Activated naive CD4-positive, alpha-beta T cell treated with anti-CD3 and anti-CD28 coated beads, Interleukin-2, amount 50 U/mL, for 16 hours (primary cell): ENCODE results near the gene CXXC5.

ENCODE experiments used
- DNase-seq: peaks from one replicate; pipeline ENCODE4 v3.0.0-alpha.2; 2020

Gene CXXC5

GRCh38 chr5:139683295-139684271 is 35.4 kb downstream of the CXXC5 start:
- no peak for DNase-seq

GRCh38 chr5:139684350-139684880 is 36.3 kb downstream of the CXXC5 start:
- DNase-seq: no peak

- no peak for DNase-seq
These were observed 37.0 kb downstream of the CXXC5 start for GRCh38 chr5:139684881-139685749.

- DNase-seq: no peak
These were observed 37.7 kb downstream of the CXXC5 start for GRCh38 chr5:139685886-139686285.

- DNase-seq: no peak
These were observed 38.2 kb downstream of the CXXC5 start for GRCh38 chr5:139686356-139686705.

- no peak for DNase-seq
These were observed 38.7 kb downstream of the CXXC5 start for GRCh38 chr5:139686706-139687441.

GRCh38 chr5:139687656-139688055 is 39.5 kb downstream of the CXXC5 start:
- no peak for DNase-seq

- no peak for DNase-seq
These were observed 40.0 kb downstream of the CXXC5 start for GRCh38 chr5:139688088-139688702.

GRCh38 chr5:139688751-139689372 is 40.7 kb downstream of the CXXC5 start:
- DNase-seq: no peak

GRCh38 chr5:139689631-139690063 is 41.5 kb downstream of the CXXC5 start:
- no peak for DNase-seq

GRCh38 chr5:139690064-139690802 is 42.1 kb downstream of the CXXC5 start:
- no peak for DNase-seq

GRCh38 chr5:139690803-139691629 is 42.9 kb downstream of the CXXC5 start:
- no peak for DNase-seq

GRCh38 chr5:139692148-139692547 is 44.0 kb downstream of the CXXC5 start:
- no peak for DNase-seq

GRCh38 chr5:139692679-139693308 is 44.6 kb downstream of the CXXC5 start:
- no peak for DNase-seq

- DNase-seq: no peak
These were observed 45.7 kb downstream of the CXXC5 start for GRCh38 chr5:139693676-139694364.

- no peak for DNase-seq
These were observed 46.5 kb downstream of the CXXC5 start for GRCh38 chr5:139694556-139695177.

GRCh38 chr5:139695178-139695573 is 47.0 kb downstream of the CXXC5 start:
- no peak for DNase-seq

GRCh38 chr5:139696167-139696893 is 48.2 kb downstream of the CXXC5 start:
- DNase-seq: no peak
